HepG2 (cell line): ENCODE data around the gene ESPN. TPM values are rescaled to one million over a fixed set of nuclear protein-coding genes. Genes with fewer than 3 reads are reported as not detected.

Source experiments
- ARID3A ChIP-seq: IDR thresholded peaks from 2 replicates; pipeline ENCODE4 v1.6.1; 2012; ENCODE audit warnings: low read depth, low read length, improper control_type of control experiment
- ARID5B ChIP-seq: IDR thresholded peaks from 2 replicates; pipeline ENCODE4 v1.4.0; 2020; ENCODE audit warnings: mild to moderate bottlenecking, missing genetic modification reagents
- ARNTL ChIP-seq: sonication (generic); formaldehyde crosslinking; IDR thresholded peaks from 2 replicates; pipeline ENCODE4 v1.4.0; 2020; ENCODE audit warnings: mild to moderate bottlenecking, missing genetic modification reagents
- ATAD3A ChIP-seq: sonication (generic); formaldehyde crosslinking; IDR thresholded peaks from 2 replicates; pipeline ENCODE4 v1.4.0; 2020; ENCODE audit warnings: missing genetic modification reagents
- EED ChIP-seq: sonication (generic); formaldehyde crosslinking; IDR thresholded peaks from 2 replicates; pipeline ENCODE4 v1.5.0; 2020; ENCODE audit warnings: mild to moderate bottlenecking, missing genetic modification reagents
- ETV5 ChIP-seq: IDR thresholded peaks from 2 replicates; pipeline ENCODE4 v1.6.1; 2018; ENCODE audit warnings: missing biosample characterization, missing genetic modification reagents, inconsistent platforms, borderline replicate concordance
- FOXJ3 ChIP-seq: sonication (generic); formaldehyde crosslinking; IDR thresholded peaks from 2 replicates; pipeline ENCODE4 v1.4.0; 2020; ENCODE audit warnings: missing genetic modification reagents, mild to moderate bottlenecking, borderline replicate concordance
- HES4 ChIP-seq: sonication (generic); formaldehyde crosslinking; IDR thresholded peaks from 2 replicates; pipeline ENCODE4 v1.9.0; 2021; ENCODE audit warnings: mild to moderate bottlenecking, missing genetic modification reagents, borderline replicate concordance
- NRL ChIP-seq: sonication (generic); formaldehyde crosslinking; IDR thresholded peaks from 2 replicates; pipeline ENCODE4 v1.5.0; 2020; ENCODE audit warnings: missing genetic modification reagents, mild to moderate bottlenecking, moderate library complexity, borderline replicate concordance
- POLR2A ChIP-seq, 2 experiments: IDR thresholded peaks; 2 replicates each; pipeline ENCODE4 v1.6.1; 2011; ENCODE audit warnings: low read depth in 2 of 2, low read length in 2 of 2, mild to moderate bottlenecking in 1 of 2, moderate library complexity in 1 of 2; ENCODE audit not compliant: insufficient read depth in 1 of 2
- SRSF9 ChIP-seq: fragments of 200-400 bp; formaldehyde crosslinking; IDR thresholded peaks from 2 replicates; pipeline ENCODE4 v1.6.1; 2018; ENCODE audit warnings: borderline replicate concordance, mild to moderate bottlenecking, low read depth, low read length; ENCODE audit not compliant: insufficient read depth, poor library complexity, severe bottlenecking
- TARDBP ChIP-seq: sonication (generic); formaldehyde crosslinking; IDR thresholded peaks from 2 replicates; pipeline ENCODE4 v1.8.0; 2022; ENCODE audit warnings: mild to moderate bottlenecking, missing genetic modification reagents
- TMF1 ChIP-seq: sonication (generic); formaldehyde crosslinking; IDR thresholded peaks from 2 replicates; pipeline ENCODE4 v1.8.1; 2022; ENCODE audit warnings: low read depth, missing genetic modification reagents
- ZBTB3 ChIP-seq: sonication (generic); formaldehyde crosslinking; IDR thresholded peaks from 2 replicates; pipeline ENCODE4 v1.4.0; 2020; ENCODE audit warnings: low read depth, mild to moderate bottlenecking, moderate library complexity, missing genetic modification reagents, borderline replicate concordance
- ZFAT ChIP-seq: sonication (generic); formaldehyde crosslinking; conservative IDR thresholded peaks from 2 replicates; pipeline ENCODE4 v1.8.1; 2023; ENCODE audit warnings: missing genetic modification reagents, inconsistent platforms
- ZNF124 ChIP-seq: sonication (generic); formaldehyde crosslinking; IDR thresholded peaks from 2 replicates; pipeline ENCODE4 v1.4.0; 2020; ENCODE audit warnings: missing genetic modification reagents
- ZNF614 ChIP-seq: IDR thresholded peaks from 2 replicates; pipeline ENCODE4 v1.6.1; 2018; ENCODE audit warnings: missing biosample characterization, missing genetic modification reagents, inconsistent platforms, borderline replicate concordance
- polyA plus RNA-seq, 8 experiments: library from polyadenylated mRNA; depleted of rRNA in 3 of 8; stranded (reverse) in 7 of 8; unstranded in 1 of 8; fragments of >200 nt; fragmentation: Illumina TruSeq in 4 of 8; extraction: Trizol in 4 of 8; gene quantifications; 2 replicates each; pipeline versions ENCODE4 v1.2.1 to v1.2.3, GENCODE V29; 2011 to 2016; ENCODE audit warnings: low read depth in 4 of 8, missing spikeins in 1 of 8, mixed read lengths in 1 of 8; ENCODE audit not compliant: insufficient read depth in 1 of 8
- total RNA-seq, 5 experiments: library from RNA; depleted of rRNA; stranded (reverse); fragments of >200 nt; fragmentation: Illumina TruSeq; extraction: Trizol; gene quantifications; 2 replicates each; pipeline ENCODE4 v1.2.3, GENCODE V29; 2016; ENCODE audit warnings: low read depth in 1 of 5
- TF ChIP-seq, protein P1 (sequence below): sonication (generic); formaldehyde crosslinking; IDR thresholded peaks from 2 replicates; pipeline ENCODE4 v1.4.0; 2020; ENCODE audit warnings: missing genetic modification reagents
- TF ChIP-seq, protein P2 (sequence below): sonication (generic); formaldehyde crosslinking; IDR thresholded peaks from 2 replicates; pipeline ENCODE4 v1.4.0; 2020; ENCODE audit warnings: mild to moderate bottlenecking, missing genetic modification reagents

ESPN gene
- total and polyA plus RNA-seq, 2 of the 13 experiments (the other 11 are each of a cell fraction or from before 2014, with no cell fraction given) = 48.6 to 54.2 TPM

DNA sequence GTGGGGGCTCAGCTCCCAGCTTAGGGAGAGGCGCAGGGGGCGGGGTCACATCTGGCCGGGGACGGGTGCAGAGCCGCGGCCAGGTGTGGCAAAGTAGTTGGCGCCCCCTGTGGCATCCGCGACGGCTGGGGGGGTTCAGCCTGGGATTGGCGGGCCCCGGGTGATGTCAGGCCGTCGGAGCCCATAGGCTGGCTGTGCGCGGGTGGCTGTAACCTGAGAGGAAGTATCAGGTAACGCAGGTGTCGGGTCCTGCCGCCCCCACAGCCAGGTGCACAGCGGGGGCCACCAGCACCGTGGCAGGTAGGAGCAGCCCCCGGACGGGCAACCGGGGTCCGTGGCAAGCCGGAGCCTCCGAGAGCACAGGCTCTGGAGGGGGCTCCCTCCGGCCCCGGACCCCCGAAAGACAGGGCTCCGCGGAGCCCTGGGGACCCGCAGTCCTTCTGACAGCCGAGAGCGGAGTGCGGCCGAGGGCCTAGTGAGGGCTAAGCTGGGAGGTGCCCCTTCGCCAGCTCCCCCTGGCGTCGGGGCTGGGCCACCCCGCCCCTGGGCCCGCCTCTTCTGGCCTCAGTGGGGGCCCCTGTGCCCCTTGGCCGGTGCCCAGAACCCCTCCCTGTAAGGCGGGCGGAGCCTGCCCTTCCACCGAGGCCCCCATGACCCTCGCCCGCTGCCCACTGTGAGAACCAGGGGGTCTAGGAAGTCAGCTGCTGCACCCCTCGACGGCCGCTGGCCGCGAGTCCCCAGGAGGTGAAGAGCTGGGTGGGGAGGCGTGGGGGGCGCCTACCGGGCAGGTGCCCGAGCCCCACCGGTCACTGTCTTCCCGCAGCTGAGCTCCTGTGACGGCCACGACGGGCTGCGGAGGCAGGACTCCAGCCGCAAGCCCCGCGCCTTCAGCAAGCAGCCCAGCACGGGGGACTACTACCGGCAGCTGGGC, 23.5 kb downstream of the ESPN start (continued):
- TF ChIP-seq ARID3A (no peak), ATAD3A (no peak), FOXJ3 (CRISPR knock-in tag) (peak; percentile 59), POLR2A (IDR thresholded peaks at IDR 0.05; ENCODE audit: insufficient read depth in 1 of 2, low read depth in 2 of 2, low read length in 2 of 2) (no peak), ZBTB3 (CRISPR knock-in tag) (no peak; the same call in 1 of the 2 replicates), ZFAT (no peak), ETV5 (CRISPR knock-in tag) (no peak; the same call in 1 of the 2 replicates), EED (CRISPR knock-in tag) (no peak), HES4 (CRISPR knock-in tag) (0 out of 2 replicates have a peak, but pooled peaks have one; percentile 38), ARID5B (peak; percentile 77; the same call in 1 of the 2 replicates), NRL (CRISPR knock-in tag) (no peak), SRSF9 (no peak), ZNF124 (no peak; the same call in 1 of the 2 replicates), ARNTL (CRISPR knock-in tag) (peak; percentile 79), TMF1 (CRISPR knock-in tag) (no peak), ZNF614 (no peak), TARDBP (CRISPR knock-in tag) (no peak)
- TF ChIP-seq, protein P1, sequence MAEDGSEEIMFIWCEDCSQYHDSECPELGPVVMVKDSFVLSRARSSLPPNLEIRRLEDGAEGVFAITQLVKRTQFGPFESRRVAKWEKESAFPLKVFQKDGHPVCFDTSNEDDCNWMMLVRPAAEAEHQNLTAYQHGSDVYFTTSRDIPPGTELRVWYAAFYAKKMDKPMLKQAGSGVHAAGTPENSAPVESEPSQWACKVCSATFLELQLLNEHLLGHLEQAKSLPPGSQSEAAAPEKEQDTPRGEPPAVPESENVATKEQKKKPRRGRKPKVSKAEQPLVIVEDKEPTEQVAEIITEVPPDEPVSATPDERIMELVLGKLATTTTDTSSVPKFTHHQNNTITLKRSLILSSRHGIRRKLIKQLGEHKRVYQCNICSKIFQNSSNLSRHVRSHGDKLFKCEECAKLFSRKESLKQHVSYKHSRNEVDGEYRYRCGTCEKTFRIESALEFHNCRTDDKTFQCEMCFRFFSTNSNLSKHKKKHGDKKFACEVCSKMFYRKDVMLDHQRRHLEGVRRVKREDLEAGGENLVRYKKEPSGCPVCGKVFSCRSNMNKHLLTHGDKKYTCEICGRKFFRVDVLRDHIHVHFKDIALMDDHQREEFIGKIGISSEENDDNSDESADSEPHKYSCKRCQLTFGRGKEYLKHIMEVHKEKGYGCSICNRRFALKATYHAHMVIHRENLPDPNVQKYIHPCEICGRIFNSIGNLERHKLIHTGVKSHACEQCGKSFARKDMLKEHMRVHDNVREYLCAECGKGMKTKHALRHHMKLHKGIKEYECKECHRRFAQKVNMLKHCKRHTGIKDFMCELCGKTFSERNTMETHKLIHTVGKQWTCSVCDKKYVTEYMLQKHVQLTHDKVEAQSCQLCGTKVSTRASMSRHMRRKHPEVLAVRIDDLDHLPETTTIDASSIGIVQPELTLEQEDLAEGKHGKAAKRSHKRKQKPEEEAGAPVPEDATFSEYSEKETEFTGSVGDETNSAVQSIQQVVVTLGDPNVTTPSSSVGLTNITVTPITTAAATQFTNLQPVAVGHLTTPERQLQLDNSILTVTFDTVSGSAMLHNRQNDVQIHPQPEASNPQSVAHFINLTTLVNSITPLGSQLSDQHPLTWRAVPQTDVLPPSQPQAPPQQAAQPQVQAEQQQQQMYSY = no peak
- TF ChIP-seq, protein P2, sequence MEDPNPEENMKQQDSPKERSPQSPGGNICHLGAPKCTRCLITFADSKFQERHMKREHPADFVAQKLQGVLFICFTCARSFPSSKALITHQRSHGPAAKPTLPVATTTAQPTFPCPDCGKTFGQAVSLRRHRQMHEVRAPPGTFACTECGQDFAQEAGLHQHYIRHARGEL (CRISPR knock-in tag) = no peak
